ENCODE data around the gene ARF3.
"Not testable (repeated sequence)": the region's sequence is repeated elsewhere in the genome, so short reads cannot be mapped to it uniquely, and the experiment has no call there.

Gene ARF3

DNA sequence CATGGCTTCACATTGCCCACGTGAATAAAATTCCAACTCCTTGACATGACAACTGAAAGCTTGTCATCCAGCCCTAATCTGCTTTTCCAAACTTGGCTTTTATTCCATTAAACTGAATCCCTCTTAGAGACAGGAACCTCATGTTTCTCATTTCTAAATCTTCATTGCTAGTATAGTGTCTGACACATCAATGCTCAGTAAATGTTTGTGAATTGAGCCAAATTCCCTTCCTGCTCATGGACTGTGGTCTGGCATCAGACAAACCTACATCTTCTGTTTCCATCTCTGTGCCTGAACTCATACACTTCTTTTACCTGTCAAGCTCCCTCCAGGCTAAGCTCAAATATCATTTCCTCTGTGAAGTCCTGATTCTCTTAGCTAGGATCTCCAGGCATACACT lies 27.7 kb downstream of the ARF3 start:
- no peak for DNase-seq (ENCODE audit: low spot score)

DNA sequence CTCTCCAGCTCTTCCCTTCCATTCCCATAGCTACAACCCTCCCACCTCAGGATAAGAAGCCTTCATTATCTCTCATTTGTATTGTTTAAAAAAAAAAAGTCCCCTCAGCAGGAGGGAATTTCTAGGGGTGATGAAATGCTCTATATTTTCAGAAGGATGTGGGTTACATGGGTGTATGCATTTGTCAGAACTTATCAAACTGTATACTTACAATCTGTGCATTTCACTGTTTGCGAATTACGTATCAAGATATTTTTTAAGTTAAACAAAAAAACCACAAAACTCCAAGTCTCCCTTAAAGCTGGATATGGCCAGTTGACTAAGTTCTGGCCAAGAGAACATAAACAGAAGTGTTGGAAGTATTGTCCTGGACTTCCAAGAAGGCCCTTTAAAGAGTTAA lies 30.0 kb downstream of the ARF3 start:
- no peak for DNase-seq (ENCODE audit: low spot score)

DNA sequence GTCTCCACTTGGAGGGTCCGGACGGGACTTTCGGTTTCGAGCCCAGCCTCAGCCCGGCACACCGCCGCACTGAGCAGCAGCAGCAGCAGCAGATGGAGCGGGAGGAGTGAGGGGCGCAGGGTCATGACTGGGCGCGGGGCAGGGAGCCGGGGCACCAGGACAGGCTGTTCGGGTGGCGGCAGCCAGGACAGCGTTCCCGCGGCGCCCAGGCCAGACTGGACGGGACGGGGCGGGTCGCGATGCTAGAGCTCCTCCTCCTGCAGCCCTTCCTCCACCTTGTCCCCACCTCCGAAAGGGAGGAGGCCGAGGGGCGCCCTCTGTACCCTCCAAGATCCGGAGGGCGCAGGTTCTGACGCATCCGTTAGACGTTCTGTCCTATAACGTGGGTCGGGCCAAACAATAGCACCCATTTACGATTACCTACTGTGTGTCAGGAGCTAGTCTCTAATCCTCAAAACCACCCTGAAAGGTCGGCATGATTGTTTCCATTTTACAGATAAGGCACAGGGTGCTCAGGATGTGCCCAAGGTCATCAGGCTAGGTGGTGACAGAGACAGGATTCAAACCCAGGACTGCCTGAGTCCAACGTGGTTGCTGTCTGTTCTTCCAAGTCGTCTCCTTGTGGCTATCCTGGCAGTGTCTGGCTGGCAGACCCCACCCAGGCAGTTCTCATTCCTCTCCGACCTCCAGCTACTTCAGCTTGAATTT lies 31.8 kb downstream of the ARF3 start, which contains the start of gene FKBP11:
FKBP11 (minus strand) TSS at position 189 of the 708 bp plus-strand sequence; CDS start at position 125, 64 bp downstream.
- DNase-seq (ENCODE audit: low spot score): no peak

GRCh38 chr12:48924617-48925303 lies 32.5 kb downstream of the ARF3 start:
- DNase-seq (ENCODE audit: low spot score): no peak

- DNase-seq (ENCODE audit: low spot score): no peak
Measured at GRCh38 chr12:48923117-48923516, 34.2 kb downstream of the ARF3 start.

DNA sequence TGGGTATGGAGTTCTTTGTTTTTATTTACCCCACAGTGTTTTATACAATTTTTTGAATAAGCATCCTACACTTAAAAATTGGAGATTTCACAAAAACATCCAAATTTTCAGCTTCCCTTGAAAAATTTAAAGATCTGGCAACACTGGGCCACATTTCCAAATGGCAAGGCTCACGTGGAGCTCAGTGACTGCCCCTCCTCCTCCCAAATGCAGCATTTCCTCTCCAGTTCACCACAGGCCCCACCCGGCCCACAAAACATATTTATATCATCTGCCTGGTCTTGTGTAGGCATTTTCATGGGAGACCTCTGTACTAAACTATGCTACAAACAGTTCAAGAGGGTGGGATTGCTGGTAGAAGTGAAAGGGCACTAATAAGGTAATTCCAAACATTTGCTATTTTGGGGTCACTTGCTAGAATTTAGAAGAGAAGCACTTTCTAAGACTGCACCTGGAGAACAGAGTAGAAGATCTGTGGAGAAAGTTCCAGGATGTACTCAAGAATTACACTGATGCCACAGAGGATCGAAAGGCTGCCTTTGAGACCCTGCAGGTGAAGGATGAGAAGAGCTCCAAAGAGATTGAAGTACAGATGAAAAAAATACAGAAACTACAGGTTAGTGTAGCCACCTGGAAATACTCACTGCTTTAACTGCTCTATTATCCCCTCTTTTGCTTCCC lies 39.3 kb downstream of the ARF3 start:
- DNase-seq (ENCODE audit: low spot score): no peak

DNA sequence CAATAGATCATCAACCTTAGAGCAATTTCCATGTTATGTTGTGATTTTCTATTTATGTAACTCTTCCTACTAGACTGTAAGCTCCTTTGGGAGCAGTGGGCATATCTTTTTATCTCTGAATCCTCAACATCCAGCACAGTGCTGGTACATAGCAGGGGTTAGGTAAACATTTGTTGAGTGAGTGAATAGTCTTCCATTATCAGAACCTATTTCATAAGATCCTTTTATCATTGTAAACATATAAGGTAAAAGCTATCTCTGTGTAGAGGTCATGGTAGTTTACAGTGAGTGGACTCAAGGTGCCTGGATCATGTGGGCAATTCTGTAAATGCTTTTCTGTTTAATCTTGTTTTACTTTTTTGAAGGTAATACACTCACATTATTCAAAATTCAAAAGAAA lies 47.1 kb downstream of the ARF3 start:
- DNase-seq (ENCODE audit: low spot score): no peak

- not testable (repeated sequence) for DNase-seq (ENCODE audit: low spot score)
Measured at GRCh38 chr12:48909698-48910097, 47.6 kb downstream of the ARF3 start.

GRCh38 chr12:48907245-48907644 lies 50.0 kb downstream of the ARF3 start:
- DNase-seq (ENCODE audit: low spot score): no peak

DNA sequence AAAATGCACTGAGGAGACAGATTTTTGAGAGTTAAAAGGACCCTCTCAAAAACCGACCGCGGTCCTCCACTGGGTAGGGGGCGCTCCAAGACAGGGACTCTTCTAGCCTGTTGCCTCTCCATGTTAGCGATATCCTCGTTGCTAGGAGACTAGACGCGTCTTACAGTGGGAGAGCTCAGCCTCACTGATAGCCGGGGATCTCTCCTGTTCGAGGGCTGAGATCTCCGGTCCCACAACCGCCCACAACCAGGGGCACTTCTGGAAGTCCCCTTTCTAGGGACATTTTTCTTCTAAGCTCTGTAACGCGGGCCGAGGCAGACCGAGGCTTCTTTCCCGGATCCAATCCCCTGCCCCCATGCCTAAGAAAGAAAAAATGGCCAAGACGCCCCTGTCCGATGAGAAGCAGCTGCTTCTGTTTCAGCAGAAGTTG lies 53.3 kb downstream of the ARF3 start:
- DNase-seq (ENCODE audit: low spot score): peak; percentile 79

- DNase-seq (ENCODE audit: low spot score): no peak
Measured at GRCh38 chr12:48903363-48903981, 53.8 kb downstream of the ARF3 start.

- no peak for DNase-seq (ENCODE audit: low spot score)
Measured at GRCh38 chr12:48901278-48901677, 56.0 kb downstream of the ARF3 start.

GRCh38 chr12:48899651-48900050 lies 57.6 kb downstream of the ARF3 start:
- no peak for DNase-seq (ENCODE audit: low spot score)

DNA sequence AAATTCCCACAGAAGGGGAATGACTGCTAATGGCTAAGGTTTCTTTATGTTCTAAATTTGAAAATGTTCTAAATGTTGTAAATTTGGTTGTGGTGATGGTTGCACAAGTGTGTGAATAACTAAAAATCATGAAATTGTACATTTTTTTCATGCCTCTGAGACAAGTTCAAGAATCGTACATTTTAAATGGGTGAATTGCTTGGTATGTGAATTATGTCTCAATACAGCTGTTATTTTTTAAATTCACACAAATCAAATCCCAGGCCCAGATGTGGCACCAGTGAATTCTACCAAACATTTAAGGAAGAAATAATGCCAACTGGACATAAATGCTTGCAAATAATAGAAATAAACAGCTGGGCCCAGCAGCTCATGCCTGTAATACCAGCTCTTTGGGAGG lies 63.0 kb downstream of the ARF3 start:
- DNase-seq (ENCODE audit: low spot score): no peak

DNA sequence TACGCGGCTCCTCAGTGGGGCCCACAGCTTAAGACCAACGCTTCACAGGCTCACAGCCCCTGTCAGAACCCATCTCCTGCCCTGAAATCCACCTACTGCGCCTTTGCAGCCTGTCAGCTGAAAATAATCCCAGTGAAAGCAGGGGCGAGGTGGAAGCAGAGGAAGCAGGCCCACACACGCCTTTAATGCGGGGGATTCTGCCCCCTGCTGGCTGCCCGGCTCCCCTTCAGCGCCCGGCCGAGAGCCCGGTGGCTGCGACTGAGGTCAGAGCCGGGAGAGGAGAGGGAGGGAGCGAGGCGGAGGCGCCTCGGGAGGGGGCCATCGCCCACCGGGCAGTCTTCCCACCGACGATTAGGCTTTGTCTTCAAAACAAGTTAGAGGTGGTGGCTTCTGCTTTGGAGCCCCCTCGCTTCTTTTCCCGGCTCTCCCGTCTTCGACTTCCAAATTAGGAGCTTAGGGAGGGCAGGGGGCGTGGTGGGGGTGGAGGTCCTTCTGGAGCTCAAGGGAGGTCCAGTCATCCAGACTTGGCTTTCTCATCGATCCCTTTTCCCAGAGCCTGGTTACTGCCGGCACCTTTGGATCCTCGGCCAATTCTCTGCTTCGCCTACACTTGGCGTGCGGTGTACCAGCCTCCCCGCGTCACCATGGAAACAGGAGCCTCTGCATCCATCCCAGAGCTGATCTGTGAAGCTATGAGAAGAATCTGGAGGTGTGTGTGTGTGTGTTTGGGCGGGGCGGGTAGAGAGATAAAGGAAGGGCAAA lies 66.4 kb downstream of the ARF3 start:
- peak; percentile 66 for DNase-seq (ENCODE audit: low spot score)

GRCh38 chr12:48889679-48890078 lies 67.6 kb downstream of the ARF3 start:
- no peak for DNase-seq (ENCODE audit: low spot score)
